Mucosa of rectum (tissue), 2 donors: ENCODE measurements around the gene MS4A6E.
A peak's percentile ranks its signal among the peaks of the same experiment; 100 is the strongest.
"Not testable (repeated sequence)": the region's sequence is repeated elsewhere in the genome, so short reads cannot be mapped to it uniquely, and the experiment has no call there.

Experiments
- H3K27ac ChIP-seq, 2 donors: one replicate each; pipeline ENCODE4 v1.7.0; 2013; ENCODE audit warnings: inconsistent platforms in 2 of 2, low read depth in 2 of 2, low read length in 2 of 2
- H3K27me3 ChIP-seq, 2 donors: one replicate each; pipeline ENCODE4 v1.7.0; 2013; ENCODE audit warnings: low read length in 2 of 2; ENCODE audit not compliant: control insufficient read depth in 2 of 2, insufficient read depth in 2 of 2
- H3K36me3 ChIP-seq, 2 donors: one replicate each; pipeline ENCODE4 v1.7.0; 2013; ENCODE audit warnings: low read length in 2 of 2; ENCODE audit not compliant: control insufficient read depth in 2 of 2, insufficient read depth in 2 of 2
- H3K4me1 ChIP-seq, 2 donors: one replicate each; pipeline ENCODE4 v1.7.0; 2013; ENCODE audit warnings: low read length in 2 of 2, mild to moderate bottlenecking in 1 of 2; ENCODE audit not compliant: control insufficient read depth in 2 of 2, insufficient read depth in 2 of 2
- H3K4me3 ChIP-seq, 2 donors: one replicate each; pipeline ENCODE4 v1.7.0; 2013; ENCODE audit warnings: low read length in 2 of 2
- H3K9ac ChIP-seq, 2 donors: one replicate each; pipeline ENCODE4 v1.7.0; 2013; ENCODE audit warnings: low read length in 2 of 2, low read depth in 1 of 2, mild to moderate bottlenecking in 1 of 2
- H3K9me3 ChIP-seq, 2 donors: one replicate each; pipeline ENCODE4 v1.7.0; 2013; ENCODE audit warnings: low read length in 2 of 2; ENCODE audit not compliant: control insufficient read depth in 2 of 2
- donor health status: healthy.
- donor health status: Normal muscosa, but diverticular disease.

The MS4A6E gene

GRCh38 chr11:60357771-60358170 lies 30.7 kb downstream of the MS4A6E start:
- Histone ChIP-seq H3K27me3 (no peaks in the 10 kb centered on the region), H3K9me3 (peaks cover 0 to 7% of the 10 kb centered on the region in 2 donors), H3K4me1 (no peaks in the 10 kb centered on the region), H3K9ac (no peak overlapping the region), H3K36me3 (no peaks in the 10 kb centered on the region), H3K27ac (no peak overlapping the region), H3K4me3 (no peak overlapping the region)

- Histone ChIP-seq H3K9ac (no peak overlapping the region), H3K27me3 (no peaks in the 10 kb centered on the region), H3K27ac (no peak overlapping the region), H3K36me3 (no peaks in the 10 kb centered on the region), H3K4me1 (no peaks in the 10 kb centered on the region), H3K9me3 (peaks cover 0 to 7% of the 10 kb centered on the region in 2 donors), H3K4me3 (no peak overlapping the region)
Measured at GRCh38 chr11:60360621-60361020, 33.6 kb downstream of the MS4A6E start.

DNA sequence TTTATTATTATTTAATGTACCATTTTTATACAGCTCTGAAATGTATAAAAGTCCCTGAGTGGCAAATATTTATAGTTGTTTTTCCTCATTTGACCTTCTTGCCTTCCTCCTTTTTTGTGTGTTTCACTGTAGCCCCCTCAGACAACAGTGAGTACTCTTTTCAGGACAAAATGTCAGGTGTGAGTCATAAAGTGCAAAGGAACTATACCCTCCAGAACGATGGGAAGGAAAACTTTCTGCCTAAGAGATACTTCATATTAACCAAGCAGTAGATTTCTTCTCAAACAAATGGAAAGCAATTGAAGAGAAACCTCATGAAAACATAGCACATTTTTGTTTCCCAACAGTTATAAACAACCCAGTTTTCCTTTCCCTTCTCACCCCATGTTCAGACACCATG lies 35.2 kb downstream of the MS4A6E start:
- H3K9me3 ChIP-seq, result peaks cover 0 to 7% of the 10 kb centered on the region in 2 donors
- no peaks in the 10 kb centered on the region for H3K27me3 ChIP-seq
- H3K9ac ChIP-seq, result no peak overlapping the region
- no peak overlapping the region for H3K27ac ChIP-seq
- H3K4me3 ChIP-seq, result no peak overlapping the region
- H3K4me1 ChIP-seq, result no peaks in the 10 kb centered on the region
- H3K36me3 ChIP-seq, result no peaks in the 10 kb centered on the region

DNA sequence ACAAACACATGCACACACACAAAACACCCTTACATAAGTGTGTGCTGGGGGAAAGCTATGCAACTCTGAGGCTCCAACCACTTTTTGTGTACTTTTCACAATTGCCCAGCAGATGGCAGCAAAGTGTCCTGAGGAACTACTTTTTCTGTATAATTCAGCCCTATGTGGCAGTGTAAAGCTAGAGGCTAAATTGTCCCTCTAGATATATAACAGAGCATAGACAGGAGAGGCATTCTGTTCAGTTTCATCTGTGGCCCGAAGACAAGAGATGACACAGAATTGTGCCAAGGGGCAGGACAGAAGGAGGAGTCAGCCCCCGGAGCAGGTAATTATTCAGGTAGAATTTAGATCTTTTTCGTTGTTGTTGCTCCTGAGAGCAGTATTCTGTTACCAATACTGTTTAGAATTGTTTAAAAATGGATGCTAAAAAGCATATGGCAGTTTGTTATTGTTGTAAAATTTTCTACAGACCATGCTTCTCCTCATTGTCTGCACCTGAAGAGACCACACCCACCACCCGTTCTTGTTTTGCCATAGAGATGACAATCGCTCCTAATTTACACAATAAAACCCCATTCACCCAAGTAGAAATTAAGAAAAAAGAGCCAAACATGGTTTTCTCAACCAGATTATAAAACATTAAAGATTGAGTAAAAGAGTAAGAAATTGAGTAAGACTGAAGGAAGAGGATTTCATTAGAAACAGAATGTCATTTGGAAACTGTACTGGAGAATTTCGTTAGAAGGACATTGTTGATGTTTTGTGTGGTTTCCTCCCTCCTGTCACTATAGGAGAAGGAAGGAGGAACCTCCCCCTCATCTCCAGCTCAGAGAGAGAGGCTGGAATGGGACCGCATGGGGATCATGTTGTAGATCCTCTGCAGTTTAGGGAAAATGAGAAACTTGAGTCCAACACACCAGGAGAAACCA lies 36.8 kb downstream of the MS4A6E start:
- H3K36me3 ChIP-seq, result no peaks in the 10 kb centered on the region
- peaks cover 0 to 7% of the 10 kb centered on the region in 2 donors for H3K9me3 ChIP-seq
- no peak overlapping the region for H3K9ac ChIP-seq
- H3K4me1 ChIP-seq, result no peaks in the 10 kb centered on the region
- no peaks in the 10 kb centered on the region for H3K27me3 ChIP-seq
- H3K4me3 ChIP-seq, result no peak overlapping the region
- H3K27ac ChIP-seq, result no peak overlapping the region

GRCh38 chr11:60366262-60366904 lies 39.3 kb downstream of the MS4A6E start:
- H3K4me3 ChIP-seq, H3K9ac ChIP-seq, H3K27me3 ChIP-seq, H3K36me3 ChIP-seq, H3K9me3 ChIP-seq, H3K27ac ChIP-seq, H3K4me1 ChIP-seq: not testable (repeated sequence)

DNA sequence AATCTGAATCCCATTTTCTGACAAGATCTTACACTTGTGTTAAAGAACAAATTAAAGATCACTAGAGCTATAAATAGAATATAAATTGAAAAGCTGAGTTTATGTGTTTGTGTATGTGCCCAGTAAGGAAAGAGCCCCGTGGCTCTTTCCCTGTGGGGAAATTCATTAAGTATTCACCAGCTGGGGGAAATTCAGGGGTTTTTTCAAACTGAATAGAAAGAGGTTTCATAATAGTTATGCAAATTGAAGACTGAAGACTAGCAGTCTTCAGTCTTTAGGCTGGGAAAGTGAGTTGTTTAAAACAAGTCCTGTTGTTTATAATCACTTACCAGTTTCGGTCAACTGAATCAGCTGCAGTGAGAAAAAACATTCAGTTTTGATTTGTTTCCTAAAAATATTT lies 40.0 kb downstream of the MS4A6E start:
- peaks cover 0 to 6% of the 10 kb centered on the region in 2 donors for H3K4me1 ChIP-seq
- no peaks in the 10 kb centered on the region for H3K27me3 ChIP-seq
- no peak overlapping the region for H3K4me3 ChIP-seq
- H3K27ac ChIP-seq, result no peak overlapping the region
- H3K9me3 ChIP-seq, result no peaks in the 10 kb centered on the region
- no peak overlapping the region for H3K9ac ChIP-seq
- no peaks in the 10 kb centered on the region for H3K36me3 ChIP-seq

- no peaks in the 10 kb centered on the region for H3K36me3 ChIP-seq
- H3K27ac ChIP-seq, result no peak overlapping the region
- H3K4me1 ChIP-seq, result peaks cover 0 to 6% of the 10 kb centered on the region in 2 donors
- no peak overlapping the region for H3K9ac ChIP-seq
- no peaks in the 10 kb centered on the region for H3K9me3 ChIP-seq
- H3K4me3 ChIP-seq, result no peak overlapping the region
- H3K27me3 ChIP-seq, result no peaks in the 10 kb centered on the region
Measured at GRCh38 chr11:60367896-60368295, 40.8 kb downstream of the MS4A6E start.

DNA sequence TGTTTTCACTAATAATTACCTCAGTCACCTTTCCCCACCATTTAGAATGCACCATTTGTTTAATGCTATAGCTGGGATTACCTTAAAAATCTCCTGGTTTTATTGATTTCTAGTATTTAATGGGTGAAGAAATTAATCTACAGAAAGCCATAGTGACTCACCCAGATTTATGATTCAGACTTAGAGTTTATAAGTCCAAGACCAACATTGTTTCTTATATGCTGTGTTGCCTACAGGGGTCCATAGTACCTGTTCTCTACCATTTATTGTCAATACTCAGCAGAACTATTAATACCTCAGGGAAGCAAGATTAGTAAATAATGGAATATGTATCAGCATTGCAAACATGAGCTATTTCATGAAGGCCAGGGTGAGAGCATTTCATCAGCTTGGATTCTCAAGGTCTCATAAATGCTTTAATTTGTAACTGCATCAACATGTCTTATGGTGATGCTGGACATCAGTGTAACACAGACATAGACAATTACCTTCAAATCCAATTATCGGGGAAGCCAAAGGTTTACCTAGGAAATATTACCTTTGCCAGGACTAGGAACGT lies 43.3 kb downstream of the MS4A6E start:
- H3K4me1 ChIP-seq, result peaks cover 0 to 6% of the 10 kb centered on the region in 2 donors
- no peaks in the 10 kb centered on the region for H3K27me3 ChIP-seq
- no peak overlapping the region for H3K9ac ChIP-seq
- H3K4me3 ChIP-seq, result no peak overlapping the region
- H3K36me3 ChIP-seq, result no peaks in the 10 kb centered on the region
- peak overlapping the region; percentile 11 to 38 for H3K27ac ChIP-seq
- H3K9me3 ChIP-seq, result no peaks in the 10 kb centered on the region

DNA sequence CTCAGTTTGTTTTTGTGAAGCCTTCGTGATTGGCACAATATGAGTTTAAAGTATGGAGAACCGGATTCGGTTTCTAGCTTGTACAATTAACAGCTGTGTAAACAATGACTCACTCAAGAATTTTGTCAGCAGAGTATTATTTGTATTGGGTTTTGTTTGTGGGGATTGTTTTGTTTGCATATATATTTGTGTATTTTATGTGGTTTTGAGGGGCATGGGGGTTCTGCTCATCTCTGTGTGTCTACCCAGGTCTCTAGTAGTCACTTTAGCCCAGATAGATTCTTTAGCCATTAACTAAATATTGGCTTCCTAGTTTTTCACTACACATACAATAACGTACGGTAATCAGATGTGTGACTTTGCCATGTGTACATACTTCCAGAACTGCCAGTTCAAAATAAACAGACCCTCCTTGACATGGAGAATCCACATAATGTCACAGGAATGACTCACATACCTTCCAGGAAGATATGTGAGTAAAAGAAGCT lies 43.8 kb downstream of the MS4A6E start:
- Histone ChIP-seq H3K9me3 (no peaks in the 10 kb centered on the region), H3K9ac (no peak overlapping the region), H3K27ac (peak overlapping the region; percentile 5 to 11), H3K27me3 (no peaks in the 10 kb centered on the region), H3K4me3 (no peak overlapping the region), H3K36me3 (no peaks in the 10 kb centered on the region), H3K4me1 (peaks cover 0 to 6% of the 10 kb centered on the region in 2 donors)

DNA sequence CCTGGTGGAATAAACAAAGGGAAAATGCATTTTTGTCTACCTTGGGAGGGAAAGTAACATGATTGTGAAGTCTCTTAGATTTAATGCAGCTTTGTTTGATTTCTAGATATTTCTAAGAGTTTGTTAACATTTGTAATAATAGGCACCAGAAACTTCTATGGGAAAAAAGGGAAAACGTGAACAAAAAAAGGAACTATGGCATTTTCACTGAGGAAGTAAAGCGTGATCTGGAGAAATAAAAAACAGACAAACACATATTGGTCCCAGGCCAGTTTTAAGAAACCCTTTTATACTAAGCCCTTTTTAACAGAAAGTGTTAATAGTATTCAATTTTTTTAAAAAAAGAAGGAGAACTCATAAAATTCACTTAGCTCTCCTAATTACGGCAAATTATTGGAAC lies 44.3 kb downstream of the MS4A6E start:
- Histone ChIP-seq H3K9me3 (no peaks in the 10 kb centered on the region), H3K4me3 (no peak overlapping the region), H3K27me3 (no peaks in the 10 kb centered on the region), H3K9ac (no peak overlapping the region), H3K27ac (peak overlapping the region in 1 of 2 donors; percentile 19), H3K36me3 (no peaks in the 10 kb centered on the region), H3K4me1 (peaks cover 0 to 6% of the 10 kb centered on the region in 2 donors)
